Measurements from ENCODE around the gene CYTH2.
A peak's percentile ranks its signal among the peaks of the same experiment; 100 is the strongest.

Gene CYTH2

GRCh38 chr19:48496959-48497727 is 28.0 kb downstream of the CYTH2 start:
- DNase-seq, result no peak

GRCh38 chr19:48497728-48498594 is 28.8 kb downstream of the CYTH2 start:
- DNase-seq, result no peak

- DNase-seq, result no peak
These were observed 29.6 kb downstream of the CYTH2 start for GRCh38 chr19:48498595-48499311.

GRCh38 chr19:48499316-48500090 is 30.3 kb downstream of the CYTH2 start:
- no peak for DNase-seq

GRCh38 chr19:48500830-48501493 is 31.8 kb downstream of the CYTH2 start:
- no peak for DNase-seq

GRCh38 chr19:48501494-48502349 is 32.6 kb downstream of the CYTH2 start:
- DNase-seq, result peak in 1 of 2 donors; percentile 25

- no peak for DNase-seq
These were observed 33.3 kb downstream of the CYTH2 start for GRCh38 chr19:48502350-48503018.

- no peak for DNase-seq
These were observed 37.1 kb downstream of the CYTH2 start for GRCh38 chr19:48506138-48506733.

GRCh38 chr19:48507911-48508439 is 38.8 kb downstream of the CYTH2 start:
- DNase-seq, result no peak

- no peak for DNase-seq
These were observed 39.7 kb downstream of the CYTH2 start for GRCh38 chr19:48508729-48509411.

- DNase-seq, result no peak
These were observed 40.5 kb downstream of the CYTH2 start for GRCh38 chr19:48509467-48510194.

- DNase-seq, result peak; percentile 65 to 84
These were observed 41.5 kb downstream of the CYTH2 start for GRCh38 chr19:48510421-48511268.

GRCh38 chr19:48511321-48511731 is 42.2 kb downstream of the CYTH2 start:
- no peak for DNase-seq

GRCh38 chr19:48511800-48512503 is 42.8 kb downstream of the CYTH2 start, which contains the start of gene LMTK3:
Gene LMTK3, minus strand, starts transcription at chr19:48511835. Its CDS starts 259 bp downstream, at chr19:48511576.
- DNase-seq, result peak; percentile 83 to 92

GRCh38 chr19:48512504-48513288 is 43.5 kb downstream of the CYTH2 start:
- no peak for DNase-seq

Data from hippocampal formation (tissue), 2 donors.